DND-41 (cell line): ENCODE data around the gene ACTR1A.
A peak's percentile ranks its signal among the peaks of the same experiment; 100 is the strongest.

Source experiments
- ATAC-seq: fragments of 200-7000 bp; cut with Tn5 transposase; 3 replicates; pipeline ENCODE4 v1.9.1; 2021; ENCODE audit warnings: low read depth; ENCODE audit not compliant: insufficient read depth
- DNase-seq: peaks from one replicate; pipeline ENCODE4 v3.0.0-alpha.2; 2020
- H2AFZ ChIP-seq: 2 replicates; pipeline ENCODE4 v1.6.0; 2012; ENCODE audit warnings: low read depth, low read length
- H3K27ac ChIP-seq: 2 replicates; pipeline ENCODE4 v1.5.1; 2012; ENCODE audit warnings: low read length, inconsistent platforms
- H3K27me3 ChIP-seq: fragments of 200-600 bp; sonication (generic); 2 replicates; pipeline ENCODE4 v1.6.0; 2012; ENCODE audit warnings: low read length, mild to moderate bottlenecking, inconsistent platforms; ENCODE audit not compliant: insufficient read depth, poor library complexity
- H3K36me3 ChIP-seq: 2 replicates; pipeline ENCODE4 v1.5.1; 2012; ENCODE audit warnings: low read length, inconsistent platforms; ENCODE audit not compliant: insufficient read depth
- H3K4me1 ChIP-seq: 2 replicates; pipeline ENCODE4 v1.5.1; 2012; ENCODE audit warnings: mild to moderate bottlenecking, low read length; ENCODE audit not compliant: insufficient read depth
- H3K4me2 ChIP-seq: 2 replicates; pipeline ENCODE4 v1.6.0; 2012; ENCODE audit warnings: mild to moderate bottlenecking, moderate library complexity, low read length, inconsistent platforms; ENCODE audit not compliant: insufficient read depth
- H3K4me3 ChIP-seq, 2 experiments: fragments of 200-600 bp in 1 of 2; shearing (Covaris generic) in 1 of 2; 2 replicates each; pipeline ENCODE4 v1.5.1; 2012 to 2016; ENCODE audit warnings: inconsistent platforms in 2 of 2, low read length in 2 of 2, mild to moderate bottlenecking in 2 of 2, low read depth in 1 of 2, moderate library complexity in 1 of 2
- H3K79me2 ChIP-seq: 2 replicates; pipeline ENCODE4 v1.6.0; 2012; ENCODE audit warnings: low read length, inconsistent platforms; ENCODE audit not compliant: insufficient read depth
- H3K9ac ChIP-seq: 2 replicates; pipeline ENCODE4 v1.6.0; 2012; ENCODE audit warnings: low read depth, mild to moderate bottlenecking, inconsistent platforms, low read length, moderate library complexity
- H3K9me3 ChIP-seq: 2 replicates; pipeline ENCODE4 v1.5.1; 2012; ENCODE audit warnings: low read length, moderate library complexity, mild to moderate bottlenecking, inconsistent platforms; ENCODE audit not compliant: insufficient read depth, severe bottlenecking
- H4K20me1 ChIP-seq: 2 replicates; pipeline ENCODE4 v1.6.0; 2012; ENCODE audit warnings: low read length; ENCODE audit not compliant: insufficient read depth
- CTCF ChIP-seq: IDR thresholded peaks from 2 replicates; pipeline ENCODE4 v1.5.1; 2012; ENCODE audit warnings: borderline replicate concordance, low read length, moderate library complexity, mild to moderate bottlenecking; ENCODE audit not compliant: poor library complexity, severe bottlenecking; ENCODE audit errors: extremely low read depth
- EZH2 ChIP-seq: IDR thresholded peaks from 3 replicates; pipeline ENCODE4 v1.6.1; 2012; ENCODE audit warnings: borderline replicate concordance, low read depth, mild to moderate bottlenecking, moderate library complexity, low read length, inconsistent platforms; ENCODE audit not compliant: severe bottlenecking

Gene ACTR1A

GRCh38 chr10:102452672-102453340 lies 49.7 kb downstream of the ACTR1A start:
- no peak for DNase-seq
- H3K4me2 ChIP-seq = no peak overlapping the region
- no peak overlapping the region for H3K27ac ChIP-seq

GRCh38 chr10:102451105-102451969 lies 51.2 kb downstream of the ACTR1A start, which contains the start of gene C10orf95:
C10orf95 (minus strand) TSS chr10:102451543; CDS start chr10:102451093, 450 bp downstream.
- Histone ChIP-seq H3K4me1 (peaks cover 28% of the 10 kb centered on the region), H3K27ac (peak within 1 kb of the TSS; percentile 75), H3K79me2 (peaks cover 19% of the 10 kb centered on the region), H2AFZ (peak within 1 kb of the TSS; percentile 85), H3K9me3 (no peaks in the 10 kb centered on the region), H3K36me3 (peaks cover 12% of the 10 kb centered on the region), H4K20me1 (0 out of 2 replicates have a peak, but pooled peaks cover 4% of the 10 kb centered on the region), H3K9ac (peak within 1 kb of the TSS; percentile 97), H3K4me3 (peak within 1 kb of the TSS; percentile 72 to 94), H3K4me2 (peak within 1 kb of the TSS; percentile 87), H3K27me3 (no peaks in the 10 kb centered on the region)
- DNase-seq (no peak), ATAC-seq (no peak; the same call in 2 of the 3 replicates)
- TF ChIP-seq CTCF = no peak
- TF ChIP-seq EZH2 = no peak

More at GRCh38 chr10:102452672-102453340, 49.7 kb downstream of the ACTR1A start:
- H4K20me1 ChIP-seq = 0 out of 2 replicates have a peak, but pooled peaks cover 4% of the 10 kb centered on the region
- H3K27me3 ChIP-seq = no peaks in the 10 kb centered on the region
- H2AFZ ChIP-seq = no peak overlapping the region
- peaks cover 28% of the 10 kb centered on the region for H3K4me1 ChIP-seq
- TF ChIP-seq EZH2 (no peak), CTCF (no peak)
- H3K36me3 ChIP-seq = peaks cover 12% of the 10 kb centered on the region
- H3K4me3 ChIP-seq = no peak overlapping the region
- H3K79me2 ChIP-seq = peaks cover 19% of the 10 kb centered on the region
- no peaks in the 10 kb centered on the region for H3K9me3 ChIP-seq
- no peak for ATAC-seq
- H3K9ac ChIP-seq = no peak overlapping the region

GRCh38 chr10:102450374-102451104 lies 52.0 kb downstream of the ACTR1A start:
- Histone ChIP-seq H3K27ac (peak overlapping the region; percentile 75), H3K36me3 (peaks cover 12% of the 10 kb centered on the region), H3K4me1 (peaks cover 28% of the 10 kb centered on the region), H2AFZ (peak overlapping the region; percentile 85), H3K79me2 (peaks cover 19% of the 10 kb centered on the region), H3K4me3 (peak overlapping the region; percentile 72 to 94), H3K9me3 (no peaks in the 10 kb centered on the region), H4K20me1 (0 out of 2 replicates have a peak, but pooled peaks cover 4% of the 10 kb centered on the region), H3K9ac (peak overlapping the region; percentile 97), H3K27me3 (no peaks in the 10 kb centered on the region), H3K4me2 (peak overlapping the region; percentile 87)
- DNase-seq = peak; percentile 87
- TF ChIP-seq CTCF = no peak
- no peak for TF ChIP-seq EZH2
- peak; percentile 81 for ATAC-seq
